ENCODE results near the gene TCEANC2. TPM values are rescaled to one million over a fixed set of nuclear protein-coding genes. Genes with fewer than 3 reads are reported as not detected.
"Not testable (repeated sequence)": the region's sequence is repeated elsewhere in the genome, so short reads cannot be mapped to it uniquely, and the experiment has no call there.

TCEANC2 gene
- total RNA-seq = 1 to 10 TPM; 7.7 to 8.3 TPM

DNA sequence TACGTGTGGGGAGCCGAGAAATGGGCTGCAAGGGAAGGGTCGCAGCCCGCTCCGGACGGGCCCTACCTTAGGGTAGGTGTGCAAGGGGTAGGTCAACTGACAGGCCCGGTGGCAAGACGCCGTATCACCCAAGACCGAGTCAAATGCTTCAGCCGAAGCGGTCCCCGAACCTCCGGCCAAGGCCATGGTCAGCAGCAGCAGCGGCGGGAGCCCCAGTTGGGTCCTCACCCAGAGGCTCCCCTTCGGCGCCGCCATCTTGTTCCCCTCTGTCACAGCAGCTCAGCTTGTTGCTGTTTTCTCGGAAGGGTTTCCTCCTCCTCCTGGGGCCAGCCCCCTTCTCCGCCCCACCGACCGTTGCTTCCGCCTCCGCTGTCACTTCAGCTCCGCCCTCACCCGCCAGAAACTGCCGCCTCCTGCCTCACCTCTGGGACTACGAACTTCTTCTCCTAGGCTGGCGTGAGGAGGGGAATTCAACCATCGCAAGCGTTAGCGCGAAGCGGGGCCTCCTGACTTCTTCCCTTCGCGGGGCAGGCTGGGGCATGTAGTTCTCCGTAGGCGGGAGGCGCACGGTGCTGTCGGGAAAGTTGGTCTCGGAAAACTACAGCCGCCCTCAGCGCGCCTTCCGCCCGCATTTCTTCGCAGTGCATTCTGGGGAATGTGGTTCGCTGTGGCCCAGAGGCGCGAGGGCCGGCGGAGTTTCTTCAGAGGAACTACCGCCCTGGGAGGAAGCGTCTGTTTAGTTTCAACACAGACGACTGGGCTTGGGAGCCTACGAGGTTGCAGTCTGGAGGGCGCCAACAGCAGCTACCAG is at the start of gene TCEANC2, which contains the start of gene TMEM59:
TSS of gene TCEANC2 (plus strand) at position 675 of the 811 bp plus-strand sequence. CDS start 815 bp downstream, outside the sequence.
TSS of gene TMEM59 (minus strand) at position 271 of the 811 bp plus-strand sequence. CDS start at position 255, 16 bp downstream.
- peaks cover 36% of the 10 kb centered on the region for H3K4me1 Mint-ChIP-seq
- no peak within 1 kb of the TSS for H3K4me3 Mint-ChIP-seq
- no peaks in the 10 kb centered on the region for H3K9me3 Mint-ChIP-seq

DNA sequence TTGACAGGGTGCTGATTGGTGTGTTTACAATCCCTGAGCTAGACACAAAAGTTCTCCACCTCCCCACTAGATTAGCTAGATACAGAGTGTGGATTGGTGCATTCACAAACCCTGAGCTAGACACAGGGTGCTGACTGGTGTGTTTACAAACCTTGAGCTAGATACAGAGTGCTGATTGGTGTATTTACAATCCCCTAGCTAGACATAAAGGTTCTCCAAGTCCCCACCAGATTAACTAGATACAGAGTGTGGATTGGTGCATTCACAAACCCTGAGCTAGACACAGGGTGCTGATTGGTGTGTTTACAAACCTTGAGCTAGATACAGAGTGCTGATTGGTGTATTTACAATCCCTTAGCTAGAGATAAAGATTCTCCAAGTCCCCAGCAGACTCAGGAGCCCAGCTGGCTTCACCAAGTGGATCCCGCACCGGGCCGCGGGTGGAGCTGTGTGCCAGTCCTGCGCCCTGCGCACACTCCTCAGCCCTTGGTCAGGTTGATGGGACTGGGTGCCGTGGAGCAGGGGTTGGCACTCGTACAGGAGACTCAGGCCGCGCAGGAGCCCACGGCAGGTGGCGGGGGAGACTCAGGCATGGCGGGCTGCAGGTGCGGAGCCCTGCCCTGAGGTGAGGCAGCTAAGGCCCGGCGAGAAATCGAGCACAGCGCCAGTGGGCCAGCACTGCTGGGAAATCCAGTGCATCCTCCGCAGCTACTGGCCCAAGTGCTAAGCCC is 49.5 kb upstream of the TCEANC2 start:
- H3K4me1 Mint-ChIP-seq = not testable (repeated sequence)

More for the DNA sequence above, at the start of gene TCEANC2, which contains the start of gene TMEM59:
- Mint-ChIP-seq H3K36me3 (peaks cover 20% of the 10 kb centered on the region), H3K27ac (no peak within 1 kb of the TSS), H3K27me3 (no peaks in the 10 kb centered on the region)
- peak; percentile 97 for DNase-seq

DNA sequence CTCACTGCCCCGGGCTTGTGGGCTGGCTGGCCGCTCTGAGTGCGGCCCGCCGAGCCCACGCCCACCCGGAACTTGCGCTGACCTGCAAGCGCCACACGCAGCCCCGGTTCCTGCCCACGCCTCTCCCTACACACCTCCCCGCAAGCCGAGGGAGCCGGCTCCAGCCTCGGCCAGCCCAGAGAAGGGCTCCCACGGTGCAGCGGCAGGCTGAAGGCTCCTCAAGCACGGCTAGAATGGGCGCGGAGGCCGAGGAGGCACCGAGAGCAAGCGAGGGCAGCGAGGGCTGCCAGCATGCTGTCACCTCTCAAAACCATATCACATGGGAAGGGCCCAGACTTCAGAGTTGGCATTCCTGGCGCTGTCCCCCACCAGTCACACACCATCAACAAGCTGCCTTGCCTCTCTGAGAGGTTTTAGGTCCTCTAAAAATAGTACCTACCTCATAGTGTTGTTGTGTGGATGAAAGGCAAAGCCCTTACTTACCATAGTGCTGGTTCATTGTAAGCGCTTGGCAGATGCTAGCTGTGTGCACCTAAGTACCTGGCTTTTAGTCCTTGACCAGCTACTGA is 48.8 kb upstream of the TCEANC2 start:
- no peaks in the 10 kb centered on the region for H3K36me3 Mint-ChIP-seq
- no peak overlapping the region for H3K4me3 Mint-ChIP-seq
- no peaks in the 10 kb centered on the region for H3K4me1 Mint-ChIP-seq
- no peak for DNase-seq
- no peaks in the 10 kb centered on the region for H3K27me3 Mint-ChIP-seq
- H3K27ac Mint-ChIP-seq = no peak overlapping the region
- H3K9me3 Mint-ChIP-seq = no peaks in the 10 kb centered on the region

More for the DNA sequence above, 49.5 kb upstream of the TCEANC2 start:
- H3K9me3 Mint-ChIP-seq, H3K27ac Mint-ChIP-seq, H3K4me3 Mint-ChIP-seq, H3K36me3 Mint-ChIP-seq, H3K27me3 Mint-ChIP-seq, DNase-seq: not testable (repeated sequence)

GRCh38 chr1:54006508-54006907 is 46.9 kb upstream of the TCEANC2 start:
- H3K36me3 Mint-ChIP-seq = no peaks in the 10 kb centered on the region
- no peak overlapping the region for H3K4me3 Mint-ChIP-seq
- no peaks in the 10 kb centered on the region for H3K27me3 Mint-ChIP-seq
- H3K27ac Mint-ChIP-seq = no peak overlapping the region
- H3K9me3 Mint-ChIP-seq = no peaks in the 10 kb centered on the region
- DNase-seq = no peak
- H3K4me1 Mint-ChIP-seq = no peaks in the 10 kb centered on the region

- no peaks in the 10 kb centered on the region for H3K36me3 Mint-ChIP-seq
- no peaks in the 10 kb centered on the region for H3K4me1 Mint-ChIP-seq
- H3K9me3 Mint-ChIP-seq = no peaks in the 10 kb centered on the region
- H3K27ac Mint-ChIP-seq = no peak overlapping the region
- no peak overlapping the region for H3K4me3 Mint-ChIP-seq
- no peaks in the 10 kb centered on the region for H3K27me3 Mint-ChIP-seq
- no peak for DNase-seq
Measured at GRCh38 chr1:54007613-54008012, 45.8 kb upstream of the TCEANC2 start.

GRCh38 chr1:54008876-54009275 is 44.5 kb upstream of the TCEANC2 start:
- no peak for DNase-seq
- Mint-ChIP-seq H3K36me3 (no peaks in the 10 kb centered on the region), H3K4me3 (no peak overlapping the region), H3K4me1 (no peaks in the 10 kb centered on the region), H3K9me3 (no peaks in the 10 kb centered on the region), H3K27me3 (no peaks in the 10 kb centered on the region), H3K27ac (no peak overlapping the region)

- Mint-ChIP-seq H3K27ac (no peak overlapping the region), H3K4me1 (no peaks in the 10 kb centered on the region), H3K27me3 (no peaks in the 10 kb centered on the region), H3K36me3 (no peaks in the 10 kb centered on the region), H3K4me3 (no peak overlapping the region), H3K9me3 (no peaks in the 10 kb centered on the region)
- DNase-seq = no peak
Measured at GRCh38 chr1:54009406-54009805, 44.0 kb upstream of the TCEANC2 start.

- Mint-ChIP-seq H3K4me1 (no peaks in the 10 kb centered on the region), H3K27me3 (no peaks in the 10 kb centered on the region), H3K9me3 (no peaks in the 10 kb centered on the region), H3K4me3 (no peak overlapping the region), H3K27ac (no peak overlapping the region), H3K36me3 (no peaks in the 10 kb centered on the region)
- DNase-seq = no peak
Measured at GRCh38 chr1:54010415-54011117, 42.8 kb upstream of the TCEANC2 start.

DNA sequence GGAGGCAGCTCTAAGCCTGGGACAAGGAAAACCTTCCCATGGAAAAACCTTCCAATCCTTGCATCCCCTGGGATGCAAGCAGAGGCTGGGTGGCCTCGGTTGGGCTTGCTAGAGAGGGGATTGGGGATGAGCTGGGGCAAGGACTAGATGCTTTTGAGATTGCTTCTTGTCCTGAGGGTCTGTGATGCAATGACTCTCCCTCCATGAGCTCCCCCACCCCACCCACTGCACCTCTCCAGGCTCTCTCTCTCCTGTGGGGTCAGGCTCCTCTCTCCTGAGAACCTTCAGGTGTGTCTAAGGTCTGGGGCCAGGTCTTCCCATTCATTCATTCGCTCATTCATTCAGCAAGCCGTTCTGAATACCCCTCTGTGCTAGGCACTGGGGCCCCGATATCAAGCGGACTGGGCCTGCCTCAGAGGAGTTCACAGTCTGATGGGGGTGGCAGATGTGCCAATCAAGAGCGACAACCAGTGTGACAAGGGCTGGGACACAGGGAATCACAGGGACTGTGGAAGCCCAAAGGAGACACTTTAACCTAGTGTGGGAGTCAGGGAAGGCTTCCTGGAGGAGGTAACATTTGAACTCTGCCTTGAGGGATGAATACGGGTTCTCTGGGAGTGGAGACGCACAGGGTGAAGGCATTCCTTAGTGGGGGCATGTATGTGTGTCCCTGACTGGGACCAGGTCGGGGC is 41.9 kb upstream of the TCEANC2 start:
- DNase-seq = no peak
- Mint-ChIP-seq H3K4me3 (no peak overlapping the region), H3K27ac (no peak overlapping the region), H3K27me3 (no peaks in the 10 kb centered on the region), H3K36me3 (no peaks in the 10 kb centered on the region), H3K9me3 (no peaks in the 10 kb centered on the region), H3K4me1 (no peaks in the 10 kb centered on the region)

- DNase-seq = no peak
- no peaks in the 10 kb centered on the region for H3K4me1 Mint-ChIP-seq
- no peaks in the 10 kb centered on the region for H3K36me3 Mint-ChIP-seq
- H3K4me3 Mint-ChIP-seq = no peak overlapping the region
- H3K27me3 Mint-ChIP-seq = no peaks in the 10 kb centered on the region
- no peak overlapping the region for H3K27ac Mint-ChIP-seq
- no peaks in the 10 kb centered on the region for H3K9me3 Mint-ChIP-seq
Measured at GRCh38 chr1:54012008-54012325, 41.4 kb upstream of the TCEANC2 start.

DNA sequence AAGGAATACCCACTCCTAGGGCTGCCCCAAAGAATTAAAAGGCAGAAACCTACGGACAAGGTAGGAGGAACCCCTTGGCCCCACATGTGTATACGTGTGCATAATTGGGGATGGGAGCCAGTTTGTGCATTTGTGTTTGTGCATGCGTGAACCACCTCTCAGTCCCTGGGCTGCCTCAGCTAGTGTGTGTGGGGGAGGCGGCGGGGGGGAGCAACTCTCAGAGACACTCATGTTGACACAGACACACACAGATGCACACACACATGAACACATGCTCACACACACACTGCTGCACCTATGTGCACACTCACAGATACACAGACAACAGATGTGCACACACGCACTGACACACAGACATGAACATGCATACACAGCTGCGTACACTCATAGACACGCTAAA is 40.5 kb upstream of the TCEANC2 start:
- Mint-ChIP-seq H3K27ac (no peak overlapping the region), H3K4me3 (no peak overlapping the region), H3K36me3 (no peaks in the 10 kb centered on the region), H3K9me3 (no peaks in the 10 kb centered on the region), H3K27me3 (no peaks in the 10 kb centered on the region), H3K4me1 (no peaks in the 10 kb centered on the region)
- no peak for DNase-seq

- Mint-ChIP-seq H3K4me1 (no peaks in the 10 kb centered on the region), H3K4me3 (no peak overlapping the region), H3K27me3 (no peaks in the 10 kb centered on the region), H3K36me3 (no peaks in the 10 kb centered on the region), H3K27ac (no peak overlapping the region), H3K9me3 (no peaks in the 10 kb centered on the region)
- DNase-seq = no peak
Measured at GRCh38 chr1:54013393-54014008, 39.9 kb upstream of the TCEANC2 start.

DNA sequence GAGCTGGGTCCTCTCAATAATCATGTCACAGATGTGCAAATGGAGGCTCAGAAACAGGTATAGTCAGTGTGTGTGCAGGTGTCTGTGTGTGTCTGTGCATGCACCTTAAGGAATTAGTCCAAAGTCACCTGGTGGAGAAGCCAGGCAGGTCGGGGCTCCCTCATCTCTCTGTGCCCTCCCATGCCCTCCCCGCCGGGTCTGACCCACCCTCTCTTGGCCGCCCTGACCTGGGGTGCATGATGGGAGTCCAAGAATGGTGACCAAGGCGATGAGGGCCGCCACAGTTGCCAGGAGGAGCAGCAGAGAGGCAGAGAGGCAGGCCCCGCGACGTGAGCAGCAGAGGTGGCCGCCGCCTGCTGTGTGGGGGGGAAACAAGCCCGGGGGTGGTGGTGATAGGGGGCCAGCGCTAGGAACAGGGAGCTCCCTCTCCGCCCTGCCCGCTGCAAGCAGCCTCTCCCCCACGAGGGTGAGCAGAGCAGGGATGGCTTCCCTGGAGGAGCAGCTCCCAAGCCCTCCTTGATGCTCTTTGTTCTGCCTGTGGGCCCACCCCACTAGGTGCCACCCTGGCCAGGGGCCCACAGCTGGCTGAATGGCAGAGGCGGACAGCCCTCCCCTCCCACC is 39.3 kb upstream of the TCEANC2 start:
- Mint-ChIP-seq H3K27ac (no peak overlapping the region), H3K27me3 (no peaks in the 10 kb centered on the region), H3K9me3 (no peaks in the 10 kb centered on the region), H3K36me3 (no peaks in the 10 kb centered on the region), H3K4me3 (no peak overlapping the region), H3K4me1 (no peaks in the 10 kb centered on the region)
- no peak for DNase-seq
